GM18873 (cell line): ENCODE results near the gene HHAT.

ENCODE experiments used
- ATAC-seq: cut with Tn5 transposase; IDR thresholded peaks from one replicate; pipeline ENCODE4 v1.9.1; 2021; ENCODE audit warnings: mild to moderate bottlenecking, moderate library complexity, moderate number of reproducible peaks; ENCODE audit not compliant: unreplicated experiment, low FRiP score

Gene HHAT

DNA sequence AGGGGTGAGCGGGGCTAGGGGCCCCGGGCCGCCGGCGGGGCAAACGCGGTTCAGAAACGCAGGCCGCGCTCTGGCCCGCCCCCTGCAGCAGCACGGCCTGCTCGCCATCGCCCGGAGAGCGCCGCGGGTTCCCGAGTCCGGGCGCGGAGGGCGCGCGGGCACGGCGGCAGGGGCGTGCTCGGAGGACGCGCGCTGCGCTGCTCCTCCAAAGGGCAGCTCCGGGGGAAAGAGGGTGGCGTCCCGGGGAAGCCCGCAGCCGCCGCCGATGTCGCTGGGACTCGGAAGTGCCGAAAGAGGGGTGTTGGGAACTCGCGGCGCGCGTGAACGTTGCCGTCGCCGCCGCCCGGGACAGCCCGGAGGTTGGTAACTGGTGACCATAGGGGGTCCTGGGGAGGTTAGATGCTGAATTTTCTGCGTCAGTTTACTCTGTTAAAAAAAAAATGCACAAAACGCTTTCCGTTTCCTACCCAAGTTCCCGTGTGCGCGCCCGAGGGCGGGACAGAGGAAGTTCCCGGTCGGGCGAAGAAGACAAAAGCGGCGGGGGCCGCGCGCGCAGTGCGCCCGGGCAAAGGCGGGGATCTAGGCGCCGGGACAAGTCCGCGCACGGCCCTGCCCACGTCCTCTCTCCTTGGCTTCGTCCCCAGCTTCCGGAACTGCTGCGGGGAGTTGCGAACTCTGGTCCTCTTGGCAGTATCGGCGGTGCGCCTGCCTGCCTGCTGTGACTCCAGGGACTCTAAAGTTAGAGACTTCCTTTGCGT lies at the start of gene HHAT:
HHAT (plus strand) TSS at position 157 of the 758 bp plus-strand sequence. CDS start 20,074 bp downstream, outside the sequence.
- peak; percentile 31 for ATAC-seq

DNA sequence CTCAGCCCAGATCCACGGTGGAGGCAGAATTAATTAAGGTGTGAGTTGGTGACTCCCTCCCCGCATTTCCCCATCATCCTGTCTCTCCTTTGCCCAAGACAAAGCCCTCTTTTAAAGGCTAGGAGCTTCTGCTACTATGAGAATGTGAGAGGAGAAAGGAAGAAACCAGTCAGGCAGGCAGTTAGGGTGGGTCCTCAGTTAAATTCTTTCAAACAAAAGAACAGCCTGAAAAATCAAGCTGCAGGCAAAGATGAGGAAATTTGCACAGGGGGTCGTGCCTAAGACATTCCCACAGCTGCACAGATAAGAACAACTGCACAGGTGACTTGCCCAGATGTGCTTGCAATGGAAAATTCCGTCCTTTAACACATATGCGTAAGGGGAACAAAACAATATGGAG lies 48.5 kb upstream of the HHAT start:
- no peak for ATAC-seq

DNA sequence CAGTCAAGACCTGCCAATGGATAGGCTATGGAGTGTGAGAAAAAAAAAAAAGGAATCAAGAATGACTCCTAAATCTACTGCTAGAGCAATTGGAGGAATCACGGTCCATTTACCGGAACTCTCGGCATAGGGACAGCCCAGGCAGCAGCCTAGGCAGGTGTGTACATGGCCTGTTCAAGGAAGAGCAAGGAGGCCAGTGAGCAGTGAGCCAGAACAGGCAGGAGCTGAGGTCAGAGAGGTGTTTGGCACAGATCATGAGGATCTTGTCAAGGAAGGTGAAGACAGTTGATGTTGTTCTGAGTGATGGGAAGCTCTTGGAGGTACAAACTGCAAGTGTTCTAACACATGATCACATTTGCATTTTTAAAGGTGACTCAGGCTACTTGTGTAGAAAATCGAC lies 40.6 kb upstream of the HHAT start:
- ATAC-seq, result no peak

DNA sequence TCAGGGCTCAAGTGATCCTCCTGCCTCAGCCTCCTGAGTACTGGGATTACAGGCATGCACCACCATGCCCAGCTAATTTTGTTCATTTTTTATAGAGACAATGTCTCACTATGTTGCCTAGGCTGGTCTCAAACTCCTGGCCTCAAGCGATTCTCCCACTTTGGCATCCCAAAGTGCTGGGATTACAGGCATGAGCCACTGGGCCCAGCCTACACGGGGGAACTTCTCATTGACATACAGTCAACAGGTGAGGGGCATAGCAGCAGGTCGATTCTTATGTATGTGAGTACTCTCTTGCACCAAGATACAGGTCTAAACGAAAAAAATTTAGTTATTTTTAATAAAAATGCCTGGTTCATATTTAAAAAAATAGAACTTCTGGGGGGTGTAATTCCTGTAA lies 39.5 kb upstream of the HHAT start:
- ATAC-seq, result no peak

DNA sequence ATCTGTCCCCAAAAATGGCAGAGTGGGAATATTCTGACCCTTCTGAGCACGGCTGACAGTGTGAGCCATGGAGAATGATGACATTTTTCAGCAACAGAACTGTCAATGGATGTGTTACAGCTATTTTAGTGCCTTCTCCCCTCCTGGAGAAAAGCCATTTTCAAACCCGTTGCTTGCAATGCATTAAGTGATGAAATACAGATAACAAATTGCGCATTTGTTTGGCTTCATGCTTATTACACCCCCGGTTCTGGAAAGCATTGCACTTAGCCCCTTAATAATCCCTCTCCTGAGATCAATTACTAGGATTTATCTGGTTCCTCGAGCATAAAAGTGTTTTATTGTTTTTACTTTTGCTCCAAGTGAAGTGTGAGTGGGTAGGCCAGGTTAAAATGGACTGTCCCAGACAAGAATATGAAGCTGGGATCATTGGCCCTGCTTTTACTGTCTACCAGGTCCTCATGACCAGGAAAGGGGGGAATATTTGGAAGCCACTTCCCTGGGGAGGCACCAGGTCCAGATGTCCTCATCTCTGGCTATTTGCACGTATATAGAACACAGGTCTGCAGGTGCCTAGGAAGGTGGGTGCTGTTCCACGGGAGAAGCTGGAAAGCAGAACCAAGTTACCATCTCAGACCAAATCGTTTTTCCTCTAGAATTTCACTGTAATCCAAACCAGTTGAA lies 37.5 kb upstream of the HHAT start:
- ATAC-seq, result no peak

DNA sequence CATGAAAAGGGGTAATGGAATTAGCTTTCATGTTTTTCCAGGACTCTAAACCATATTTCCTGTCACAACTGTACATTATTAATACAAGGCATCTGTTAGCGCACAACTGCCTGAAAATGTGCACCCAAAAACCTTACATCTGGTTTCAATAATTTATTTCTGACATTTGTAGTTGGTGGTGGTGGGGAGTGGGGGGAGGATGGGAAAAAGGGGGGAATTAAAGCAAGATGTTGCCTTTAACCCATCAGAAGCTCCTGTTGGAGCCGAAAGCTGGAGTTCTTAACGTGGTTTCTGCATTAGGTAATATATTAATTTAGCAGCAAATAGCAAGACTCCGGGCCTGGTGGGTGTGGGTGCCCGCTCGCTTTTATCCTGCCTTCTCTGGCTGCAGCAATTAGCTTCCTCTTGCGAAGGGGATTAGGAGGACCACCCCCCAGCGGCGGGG lies 36.9 kb upstream of the HHAT start:
- no peak for ATAC-seq

DNA sequence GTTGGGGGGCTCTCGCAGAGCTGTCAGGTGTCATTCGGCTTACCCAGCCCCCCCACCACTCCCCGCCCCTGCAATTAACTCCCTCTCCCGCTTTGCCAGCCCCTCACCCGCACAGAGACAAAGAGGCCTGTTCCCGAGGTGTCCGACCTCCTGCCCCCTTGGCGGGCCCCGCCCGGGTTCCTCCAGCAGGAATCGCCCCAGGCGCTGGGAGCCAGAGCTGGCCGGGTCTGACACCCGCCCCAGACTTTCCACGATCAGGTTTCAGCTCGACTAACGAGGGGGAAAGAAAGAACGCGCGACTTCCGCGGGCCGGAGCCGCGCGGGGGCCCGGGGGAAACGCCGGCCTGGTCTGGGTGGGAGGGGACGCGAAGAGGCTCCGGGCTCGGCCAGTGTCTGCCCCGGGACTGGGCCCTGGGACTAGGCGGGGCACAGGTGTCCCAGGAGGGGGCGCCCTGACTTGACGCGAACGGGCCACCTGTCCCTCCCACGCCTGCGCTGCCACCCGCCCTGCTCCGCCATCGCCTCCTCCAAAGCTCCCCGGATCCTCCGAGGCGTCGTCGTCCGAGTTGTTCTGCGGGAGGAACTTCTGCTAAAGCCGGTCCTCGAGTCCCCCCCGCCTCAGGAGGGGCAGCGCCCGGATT lies 36.4 kb upstream of the HHAT start:
- no peak for ATAC-seq

DNA sequence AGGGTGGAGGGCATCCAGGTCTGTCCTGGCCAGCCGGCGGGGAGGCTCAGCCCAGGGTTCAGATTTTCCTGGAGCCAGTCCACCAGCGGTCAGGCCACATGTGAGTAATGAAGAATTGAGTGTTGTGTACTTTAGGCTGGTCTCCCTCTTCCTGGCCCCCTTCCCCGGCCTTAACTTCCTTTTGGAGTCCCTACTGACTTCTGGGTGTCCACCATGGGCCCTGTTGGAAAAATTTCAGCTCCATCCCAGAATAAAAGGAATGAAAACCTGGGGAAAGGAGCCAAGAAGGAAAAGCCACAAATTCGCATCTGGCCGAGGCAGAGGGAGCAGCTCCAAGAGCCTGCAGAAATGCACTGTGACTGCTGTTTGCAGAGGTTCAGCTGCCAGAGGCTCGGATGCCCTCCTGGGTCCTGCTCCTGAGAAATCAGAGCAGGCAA lies 35.5 kb upstream of the HHAT start:
- ATAC-seq, result no peak

DNA sequence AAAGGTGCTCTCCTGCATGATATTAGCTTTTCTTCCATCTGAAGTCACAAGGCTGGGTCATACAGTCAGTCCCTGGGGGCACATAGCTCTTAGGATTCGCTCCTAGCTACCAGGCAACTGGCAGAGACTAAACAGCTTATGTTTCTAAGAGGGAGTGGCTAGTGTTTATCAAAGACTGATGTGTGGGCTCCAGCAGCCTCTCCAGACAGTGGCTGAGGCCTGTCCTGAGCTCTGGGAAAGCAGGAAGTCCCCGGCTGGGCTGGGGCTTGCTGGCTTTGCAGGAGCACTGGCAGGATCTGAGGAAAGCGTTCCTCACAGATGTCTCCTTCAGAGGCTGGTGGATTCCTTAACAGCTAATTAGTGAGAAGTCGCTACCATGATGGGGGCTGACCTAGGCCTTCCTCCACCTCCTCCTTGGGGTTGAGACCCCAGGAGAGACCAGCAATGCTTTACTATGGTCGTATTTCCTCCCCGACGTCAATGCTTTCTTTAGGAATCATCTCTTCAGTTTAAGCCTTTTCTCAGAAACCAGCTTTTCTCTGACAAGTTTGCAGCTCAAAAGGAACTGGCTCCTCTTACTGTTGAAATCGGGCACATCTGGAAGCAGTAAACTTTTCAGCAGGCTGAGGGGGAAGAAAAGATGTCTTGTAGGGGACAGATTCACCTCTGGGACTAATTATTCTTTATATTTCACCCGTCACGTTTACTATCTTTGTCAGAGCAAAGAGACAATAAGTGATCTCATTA lies 33.5 kb upstream of the HHAT start:
- ATAC-seq, result no peak

DNA sequence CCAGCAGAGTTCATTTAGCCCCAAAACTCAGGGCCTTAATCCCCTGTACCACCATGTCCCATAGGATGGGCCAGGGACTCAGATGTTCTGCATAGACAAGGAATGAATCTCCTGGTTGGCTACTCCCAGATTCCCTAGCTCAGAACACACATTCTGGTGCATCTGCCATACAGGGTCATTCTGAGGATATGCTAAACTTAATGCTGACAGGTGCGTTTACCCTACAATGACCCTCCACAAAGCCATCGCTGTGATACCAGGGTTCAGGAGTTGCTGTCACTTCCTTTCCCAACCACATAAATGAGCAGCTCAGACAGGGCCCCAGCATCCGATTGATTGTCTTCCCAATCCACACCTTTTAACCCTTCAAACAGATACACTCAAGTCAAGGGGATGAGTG lies 32.0 kb upstream of the HHAT start:
- ATAC-seq, result no peak

DNA sequence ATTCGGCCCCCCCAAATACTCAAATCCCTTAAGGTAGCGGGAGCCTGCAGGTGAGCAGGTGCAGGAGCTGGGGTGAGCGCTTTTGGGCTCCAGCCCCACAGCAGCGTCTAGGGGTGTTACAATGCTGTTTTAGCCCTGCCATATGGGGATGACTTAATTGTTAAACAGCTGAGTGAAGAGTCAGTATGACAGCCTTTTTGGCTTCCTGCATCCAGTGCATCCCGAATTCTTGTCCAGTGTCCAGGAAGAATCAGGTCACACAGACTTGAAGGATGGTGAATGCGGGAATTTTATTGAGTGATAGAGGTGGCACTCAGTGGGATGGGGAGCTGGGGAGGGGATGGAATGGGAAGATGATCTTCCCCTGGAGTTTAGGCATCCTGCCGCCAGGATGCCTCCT lies 30.4 kb upstream of the HHAT start:
- no peak for ATAC-seq

DNA sequence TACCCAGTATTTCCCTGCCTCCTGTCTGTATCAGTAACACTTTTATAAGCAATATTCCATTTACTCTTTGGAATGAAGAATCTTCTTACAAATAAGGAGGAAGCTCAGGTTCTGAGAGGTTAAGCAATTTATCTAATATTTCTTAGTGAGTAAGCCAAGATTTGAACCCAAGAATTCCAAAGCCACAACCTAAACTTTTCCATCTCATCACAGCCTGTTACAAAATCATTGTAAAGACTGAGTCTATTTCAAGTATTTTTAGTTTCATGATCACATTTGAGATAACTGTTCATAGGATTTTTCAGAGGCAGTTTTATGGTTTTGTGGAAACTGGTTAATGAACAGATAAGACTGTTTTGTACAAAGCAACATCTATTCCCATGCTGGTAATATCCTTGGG lies 29.8 kb upstream of the HHAT start:
- ATAC-seq, result no peak

DNA sequence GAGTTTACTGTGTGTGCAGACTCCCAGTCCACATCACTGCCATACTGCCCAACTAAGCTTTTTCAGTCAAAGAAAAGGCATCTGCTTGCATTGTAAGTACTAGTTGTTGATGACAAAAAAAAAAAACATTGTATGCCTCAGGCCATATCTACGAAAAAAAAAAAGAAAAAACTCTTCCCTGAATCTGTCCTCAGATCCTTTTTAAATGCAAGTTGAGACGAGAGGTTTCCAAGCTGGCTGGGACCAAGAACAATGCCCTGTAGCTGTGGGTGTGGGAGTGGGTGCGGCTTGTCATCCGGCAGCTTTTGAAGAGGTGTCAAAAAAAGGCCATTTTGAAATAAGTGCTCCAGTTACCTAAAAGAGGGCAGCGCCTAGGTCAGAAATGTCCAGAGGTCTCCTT lies 29.2 kb upstream of the HHAT start:
- ATAC-seq, result no peak

DNA sequence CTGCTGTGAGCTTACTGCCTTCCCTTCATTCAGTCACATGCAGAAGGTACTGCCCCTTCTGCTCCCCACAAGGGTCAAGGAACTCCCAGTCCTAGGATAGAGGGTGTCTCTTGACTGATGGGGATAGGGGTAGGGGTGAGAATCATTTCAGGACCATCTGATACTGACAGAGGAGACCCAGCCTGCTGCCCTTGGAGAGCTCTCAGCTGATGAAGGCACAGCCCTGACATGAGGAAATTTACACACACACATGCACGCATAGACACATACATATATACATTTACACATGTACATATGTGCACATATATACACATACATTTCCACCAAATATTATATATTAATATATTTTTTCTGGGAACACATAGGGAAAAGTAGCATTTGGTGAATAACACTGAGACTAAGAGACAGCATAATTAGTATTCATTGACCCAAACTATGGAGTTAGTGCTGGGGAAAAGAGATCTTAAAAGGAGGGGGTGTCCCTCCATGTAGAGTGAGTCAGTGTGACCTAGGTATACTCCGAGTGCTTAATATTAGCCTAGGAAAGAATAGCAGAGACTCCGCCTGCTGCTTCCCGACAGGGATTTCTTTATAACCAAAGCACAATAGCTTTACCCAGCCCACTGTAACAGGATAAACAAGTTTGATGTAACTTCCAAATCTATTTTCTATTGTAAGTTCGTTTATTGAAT lies 27.6 kb upstream of the HHAT start:
- no peak for ATAC-seq

DNA sequence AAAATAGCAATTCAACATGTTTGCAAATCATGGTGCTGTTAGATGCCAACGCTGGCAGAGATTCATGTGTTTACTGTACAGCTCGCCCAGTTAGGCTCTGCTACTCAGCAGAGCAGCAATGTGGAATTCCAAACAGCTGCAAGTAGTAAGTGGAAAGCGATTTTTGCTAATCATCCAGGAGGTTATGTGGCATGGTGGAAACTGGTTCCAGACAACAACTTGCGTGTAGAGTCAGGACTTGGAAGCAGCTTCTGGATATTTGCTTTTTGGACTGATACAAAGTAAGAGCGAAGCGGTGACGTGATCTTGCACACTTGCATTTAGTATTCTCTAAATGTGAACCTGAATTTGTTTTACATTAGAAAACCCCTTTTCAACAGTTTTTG lies 27.1 kb upstream of the HHAT start:
- ATAC-seq, result no peak

DNA sequence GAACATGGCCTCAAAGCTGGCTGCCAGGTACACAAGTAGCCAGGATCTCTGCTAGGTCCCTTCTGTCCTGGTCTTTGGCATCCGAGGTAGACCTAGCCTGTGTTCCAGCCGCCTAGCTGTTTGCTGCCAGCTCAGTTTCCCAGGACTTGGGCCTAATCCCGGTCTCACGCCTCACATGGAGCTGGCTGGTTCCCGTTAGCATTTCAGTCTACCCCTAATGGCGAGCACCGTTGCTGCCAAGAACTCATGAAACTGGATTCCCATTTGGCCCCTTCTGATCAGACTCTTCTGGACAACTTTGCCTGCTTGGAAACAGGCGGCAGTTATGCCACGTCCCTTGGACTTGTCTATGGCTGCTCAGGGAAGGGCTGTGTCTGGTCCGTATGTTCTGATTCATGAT lies 26.2 kb upstream of the HHAT start:
- ATAC-seq, result no peak

DNA sequence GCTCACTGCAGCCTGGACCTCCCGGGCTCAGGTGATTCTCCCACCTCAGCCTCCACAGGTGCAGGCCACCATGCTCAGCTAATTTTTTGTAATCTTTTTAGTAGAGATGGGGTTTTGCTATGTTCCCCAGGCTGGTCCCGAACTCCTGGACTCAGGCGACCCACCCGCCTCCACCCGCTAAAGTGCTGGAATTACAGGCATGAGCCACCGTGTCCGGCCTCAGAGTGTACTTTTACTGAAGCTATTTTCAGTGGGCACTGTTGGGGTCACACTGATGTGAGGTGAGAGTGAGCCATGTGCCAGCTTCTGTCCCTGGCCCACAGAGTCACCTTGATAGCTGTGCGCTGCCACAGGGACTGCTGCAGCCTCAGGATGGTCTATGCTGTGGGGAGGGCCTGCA lies 25.3 kb upstream of the HHAT start:
- ATAC-seq, result no peak

DNA sequence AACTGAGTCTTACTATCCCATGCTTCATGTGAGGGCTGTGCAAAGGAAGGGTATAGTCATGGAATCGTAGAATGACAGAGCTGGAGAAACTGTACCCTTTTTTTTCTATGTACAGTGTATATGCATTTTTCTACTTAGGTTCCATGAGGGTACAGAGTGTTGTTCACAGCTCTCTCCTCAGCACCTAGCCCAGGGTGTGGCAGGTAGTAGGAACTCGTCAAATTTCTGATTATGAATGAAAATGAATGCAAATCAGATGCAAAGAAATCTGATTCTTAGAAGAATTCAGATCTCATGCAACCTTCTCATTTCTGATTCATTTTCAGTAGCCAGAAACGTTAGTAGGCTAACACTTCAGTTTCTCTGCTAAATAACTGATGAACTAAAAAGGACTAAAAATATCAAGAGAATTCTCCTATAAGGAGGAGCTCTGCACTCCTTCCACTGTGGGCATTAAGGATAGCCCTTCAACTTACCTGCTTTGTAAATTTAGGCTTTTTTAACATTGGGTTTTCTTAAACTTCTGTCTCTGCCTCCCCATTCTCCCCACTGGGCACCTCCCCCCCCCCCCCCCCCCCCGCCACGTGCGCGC lies 18.0 kb upstream of the HHAT start:
- ATAC-seq, result no peak

DNA sequence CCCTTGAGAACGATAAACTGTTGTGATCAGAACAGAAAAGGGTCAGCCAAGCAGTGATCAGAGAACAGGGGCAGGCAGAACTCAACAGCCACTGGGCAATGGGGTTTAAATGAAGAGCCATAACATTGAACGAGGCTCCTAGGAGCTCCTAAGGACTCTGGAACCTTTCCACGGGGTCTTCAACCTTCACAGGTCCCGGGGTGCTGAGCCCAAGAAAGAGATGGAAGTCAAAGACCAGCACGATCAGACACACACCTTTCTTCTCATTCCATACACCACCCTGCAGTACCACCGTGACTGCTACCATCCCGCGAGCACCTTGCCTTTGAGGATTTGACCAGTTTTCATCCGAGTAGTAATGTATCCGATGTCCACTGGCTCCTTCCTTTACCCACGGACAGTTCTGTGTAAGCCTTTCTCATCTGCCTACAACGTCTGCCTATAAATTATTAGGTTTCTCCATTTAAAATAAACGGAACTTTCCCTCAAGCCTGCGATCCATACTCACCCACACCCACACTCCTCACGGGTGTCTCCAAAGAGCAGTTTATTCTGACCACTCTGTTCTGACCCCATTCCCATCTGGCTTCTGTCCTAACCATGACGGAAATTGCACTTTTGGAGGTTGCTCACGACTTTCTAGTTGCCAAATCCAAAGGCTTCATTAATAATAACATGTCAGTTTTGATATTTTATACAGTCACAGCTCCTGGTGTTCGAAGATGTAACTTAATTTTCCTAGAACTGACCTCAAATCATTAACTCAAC lies 16.8 kb upstream of the HHAT start:
- ATAC-seq, result no peak
